Liver (tissue), 9 donors: ENCODE measurements around the gene CGNL1. TPM values are rescaled to one million over a fixed set of nuclear protein-coding genes. Genes with fewer than 3 reads are reported as not detected.

Source experiments
- DNase-seq: peaks from one replicate; pipeline ENCODE4 v3.0.0-alpha.2; 2017; ENCODE audit warnings: low spot score
- H3K27ac ChIP-seq, 2 donors: one replicate each; pipeline ENCODE4 v1.7.0; 2013; ENCODE audit warnings: inconsistent platforms in 2 of 2, low read length in 2 of 2, control low read depth in 1 of 2, low read depth in 1 of 2, mild to moderate bottlenecking in 1 of 2
- H3K27me3 ChIP-seq, 4 donors: one replicate each; pipeline versions ENCODE4 v1.6.1 to v1.7.0; 2013; ENCODE audit warnings: low read length in 3 of 4, inconsistent platforms in 1 of 4, mild to moderate bottlenecking in 1 of 4, moderate library complexity in 1 of 4; ENCODE audit not compliant: control insufficient read depth in 4 of 4, insufficient read depth in 4 of 4
- H3K36me3 ChIP-seq, 4 donors: one replicate each; pipeline versions ENCODE4 v1.6.1 to v1.7.0; 2013; ENCODE audit warnings: low read length in 3 of 4, mild to moderate bottlenecking in 3 of 4, low read depth in 1 of 4, moderate library complexity in 1 of 4; ENCODE audit not compliant: control insufficient read depth in 4 of 4, insufficient read depth in 3 of 4
- H3K4me1 ChIP-seq, 4 donors: one replicate each; pipeline versions ENCODE4 v1.6.1 to v1.7.0; 2013; ENCODE audit warnings: low read length in 3 of 4, mild to moderate bottlenecking in 3 of 4, moderate library complexity in 1 of 4; ENCODE audit not compliant: control insufficient read depth in 4 of 4, insufficient read depth in 4 of 4
- H3K4me3 ChIP-seq, 3 donors: one replicate each; pipeline versions ENCODE4 v1.6.1 to v1.7.0; 2013; ENCODE audit warnings: low read length in 3 of 3, control low read depth in 1 of 3, low read depth in 1 of 3, mild to moderate bottlenecking in 1 of 3
- H3K9ac ChIP-seq, 2 donors: one replicate each; pipeline ENCODE4 v1.7.0; 2013; ENCODE audit warnings: low read length in 2 of 2, mild to moderate bottlenecking in 2 of 2, moderate library complexity in 2 of 2, control low read depth in 1 of 2, low read depth in 1 of 2
- H3K9me3 ChIP-seq, 4 donors: one replicate each; pipeline versions ENCODE4 v1.6.1 to v1.7.0; 2013; ENCODE audit warnings: low read length in 3 of 4; ENCODE audit not compliant: control insufficient read depth in 4 of 4
- EGR1 ChIP-seq, 2 donors: IDR thresholded peaks; 2 replicates each; pipeline ENCODE4 v1.6.1; 2016 to 2018; ENCODE audit warnings: antibody characterized with exemption in 2 of 2, low read depth in 2 of 2
- FOXA1 ChIP-seq: IDR thresholded peaks from 2 replicates; pipeline ENCODE4 v1.6.1; 2016; ENCODE audit warnings: antibody characterized with exemption
- FOXA2 ChIP-seq: IDR thresholded peaks from 2 replicates; pipeline ENCODE4 v1.6.1; 2016; ENCODE audit warnings: antibody characterized with exemption
- GABPA ChIP-seq, 2 donors: IDR thresholded peaks in 1 of 2; conservative IDR thresholded peaks in 1 of 2; 2 replicates each; pipeline ENCODE4 v1.6.1; 2016; ENCODE audit warnings: antibody characterized with exemption in 2 of 2, mild to moderate bottlenecking in 1 of 2, moderate library complexity in 1 of 2
- HNF4A ChIP-seq, 2 donors: conservative IDR thresholded peaks; 2 replicates each; pipeline ENCODE4 v1.6.1; 2016; ENCODE audit warnings: antibody characterized with exemption in 2 of 2, mild to moderate bottlenecking in 2 of 2
- HNF4G ChIP-seq: IDR thresholded peaks from 2 replicates; pipeline ENCODE4 v1.6.1; 2016; ENCODE audit warnings: antibody characterized with exemption
- JUND ChIP-seq, 2 donors: IDR thresholded peaks; 2 replicates each; pipeline ENCODE4 v1.6.1; 2016; ENCODE audit warnings: antibody characterized with exemption in 2 of 2
- NR2F2 ChIP-seq: IDR thresholded peaks from 2 replicates; pipeline ENCODE4 v1.6.1; 2016; ENCODE audit warnings: antibody characterized with exemption
- RAD21 ChIP-seq, 2 donors: IDR thresholded peaks; 2 replicates each; pipeline ENCODE4 v1.6.1; 2016; ENCODE audit warnings: antibody characterized with exemption in 2 of 2, mild to moderate bottlenecking in 2 of 2
- RXRA ChIP-seq, 2 donors: IDR thresholded peaks; 2 replicates each; pipeline ENCODE4 v1.6.1; 2017 to 2018; ENCODE audit warnings: antibody characterized with exemption in 2 of 2, mild to moderate bottlenecking in 1 of 2
- SP1 ChIP-seq: IDR thresholded peaks from 2 replicates; pipeline ENCODE4 v1.6.1; 2018; ENCODE audit warnings: antibody characterized with exemption, mild to moderate bottlenecking
- TAF1 ChIP-seq: conservative IDR thresholded peaks from 2 replicates; pipeline ENCODE4 v1.6.1; 2016; ENCODE audit warnings: antibody characterized with exemption, mild to moderate bottlenecking
- YY1 ChIP-seq: IDR thresholded peaks from 2 replicates; pipeline ENCODE4 v1.6.1; 2016; ENCODE audit warnings: antibody characterized with exemption, mild to moderate bottlenecking
- WGBS: extraction: QIAGEN DNeasy Blood & Tissue Kit; methylation state at CpG from one replicate; pipeline ENCODE4 v1.1.7; 2013; 5-methylcytosine and 5-hydroxymethylcytosine counted together
- polyA plus RNA-seq, 2 donors: library from polyadenylated mRNA; stranded (reverse) in 1 of 2; unstranded in 1 of 2; fragments of 200-250 nt in 1 of 2; fragments of >200 nt in 1 of 2; fragmentation: Nextera tagmentation in 1 of 2; extraction: Ambion mirVana in 1 of 2; gene quantifications; one replicate each; pipeline versions ENCODE4 v1.2.1 to v1.2.3, GENCODE V29; 2013 to 2015
- total RNA-seq, 2 donors: library from RNA; depleted of rRNA; stranded (reverse); fragments of >200 nt; gene quantifications; one replicate each; pipeline ENCODE4 v1.2.3, GENCODE V29; 2014
- TF ChIP-seq, protein P1 (sequence below): fragments of 150-350 bp; IDR thresholded peaks from 2 replicates; pipeline ENCODE4 v1.5.1; 2017; ENCODE audit warnings: improper control_type of control experiment, low read depth, low read length; ENCODE audit not compliant: missing input control
- TF ChIP-seq, protein P2 (sequence below): IDR thresholded peaks from 2 replicates; pipeline ENCODE4 v1.6.1; 2016; ENCODE audit warnings: antibody characterized with exemption
- TF ChIP-seq, protein P3 (sequence below): IDR thresholded peaks from 2 replicates; pipeline ENCODE4 v1.6.1; 2016; ENCODE audit warnings: antibody characterized with exemption
- TF ChIP-seq, protein P4 (sequence below): IDR thresholded peaks from 2 replicates; pipeline ENCODE4 v1.6.1; 2016; ENCODE audit warnings: antibody characterized with exemption
- TF ChIP-seq, protein P5 (sequence below): IDR thresholded peaks from 2 replicates; pipeline ENCODE4 v1.6.1; 2016; ENCODE audit warnings: antibody characterized with exemption, mild to moderate bottlenecking
- donor health status: healthy.
- donor health status: healthy.
- donor health status: healthy.
- donor health status: healthy.
- donor health status: healthy.

Gene CGNL1
- total and polyA plus RNA-seq, 4 donors, result 12.0 to 31.9 (median 16.1) TPM

DNA sequence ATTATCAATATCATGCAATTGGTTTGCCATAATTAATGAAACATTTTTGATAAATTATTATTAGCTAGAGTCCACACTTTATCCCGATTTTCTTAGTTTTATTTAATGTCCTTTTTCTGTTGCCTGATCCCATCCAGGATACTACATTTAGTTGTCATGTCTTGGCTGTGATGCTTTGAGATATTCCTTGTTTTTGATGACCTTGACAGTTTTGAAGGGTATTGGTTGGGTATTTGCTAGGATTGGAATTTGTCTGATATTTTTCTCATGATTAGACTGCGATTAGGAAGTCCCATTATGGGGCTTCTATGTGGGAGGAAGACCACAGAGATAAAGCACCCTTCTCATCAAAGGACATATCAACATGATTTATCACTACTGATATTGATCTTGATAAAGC lies 43.0 kb downstream of the CGNL1 start:
- no peaks in the 10 kb centered on the region for H3K27me3 ChIP-seq
- H3K4me3 ChIP-seq, result no peak overlapping the region
- H3K9me3 ChIP-seq, result no peaks in the 10 kb centered on the region
- H3K9ac ChIP-seq, result no peak overlapping the region
- DNase-seq, result no peak
- peaks cover 0 to 3% (median 0%) of the 10 kb centered on the region in 4 donors for H3K36me3 ChIP-seq
- H3K27ac ChIP-seq, result peak overlapping the region; percentile 53 to 91
- H3K4me1 ChIP-seq, result peaks cover 9 to 54% (median 27%) of the 10 kb centered on the region in 4 donors
- WGBS, result 95% methylated on average over 2 of the region's 2 CpGs
- TF ChIP-seq, protein P1, sequence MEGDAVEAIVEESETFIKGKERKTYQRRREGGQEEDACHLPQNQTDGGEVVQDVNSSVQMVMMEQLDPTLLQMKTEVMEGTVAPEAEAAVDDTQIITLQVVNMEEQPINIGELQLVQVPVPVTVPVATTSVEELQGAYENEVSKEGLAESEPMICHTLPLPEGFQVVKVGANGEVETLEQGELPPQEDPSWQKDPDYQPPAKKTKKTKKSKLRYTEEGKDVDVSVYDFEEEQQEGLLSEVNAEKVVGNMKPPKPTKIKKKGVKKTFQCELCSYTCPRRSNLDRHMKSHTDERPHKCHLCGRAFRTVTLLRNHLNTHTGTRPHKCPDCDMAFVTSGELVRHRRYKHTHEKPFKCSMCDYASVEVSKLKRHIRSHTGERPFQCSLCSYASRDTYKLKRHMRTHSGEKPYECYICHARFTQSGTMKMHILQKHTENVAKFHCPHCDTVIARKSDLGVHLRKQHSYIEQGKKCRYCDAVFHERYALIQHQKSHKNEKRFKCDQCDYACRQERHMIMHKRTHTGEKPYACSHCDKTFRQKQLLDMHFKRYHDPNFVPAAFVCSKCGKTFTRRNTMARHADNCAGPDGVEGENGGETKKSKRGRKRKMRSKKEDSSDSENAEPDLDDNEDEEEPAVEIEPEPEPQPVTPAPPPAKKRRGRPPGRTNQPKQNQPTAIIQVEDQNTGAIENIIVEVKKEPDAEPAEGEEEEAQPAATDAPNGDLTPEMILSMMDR, result no peak
- TF ChIP-seq HNF4A (conservative IDR thresholded peaks at IDR 0.05) (no peak), EGR1 (IDR thresholded peaks at IDR 0.05; ENCODE audit: low read depth in 2 of 2) (no peak), FOXA1 (no peak), JUND (IDR thresholded peaks at IDR 0.05) (no peak), NR2F2 (no peak), FOXA2 (no peak), HNF4G (no peak), TAF1 (no peak), RAD21 (IDR thresholded peaks at IDR 0.05) (no peak), RXRA (IDR thresholded peaks at IDR 0.05) (no peak), GABPA (IDR thresholded peaks at IDR 0.05 in 1 of 2, conservative IDR thresholded peaks at IDR 0.05 in 1 of 2) (no peak), YY1 (no peak), SP1 (no peak)
- TF ChIP-seq, protein P2, sequence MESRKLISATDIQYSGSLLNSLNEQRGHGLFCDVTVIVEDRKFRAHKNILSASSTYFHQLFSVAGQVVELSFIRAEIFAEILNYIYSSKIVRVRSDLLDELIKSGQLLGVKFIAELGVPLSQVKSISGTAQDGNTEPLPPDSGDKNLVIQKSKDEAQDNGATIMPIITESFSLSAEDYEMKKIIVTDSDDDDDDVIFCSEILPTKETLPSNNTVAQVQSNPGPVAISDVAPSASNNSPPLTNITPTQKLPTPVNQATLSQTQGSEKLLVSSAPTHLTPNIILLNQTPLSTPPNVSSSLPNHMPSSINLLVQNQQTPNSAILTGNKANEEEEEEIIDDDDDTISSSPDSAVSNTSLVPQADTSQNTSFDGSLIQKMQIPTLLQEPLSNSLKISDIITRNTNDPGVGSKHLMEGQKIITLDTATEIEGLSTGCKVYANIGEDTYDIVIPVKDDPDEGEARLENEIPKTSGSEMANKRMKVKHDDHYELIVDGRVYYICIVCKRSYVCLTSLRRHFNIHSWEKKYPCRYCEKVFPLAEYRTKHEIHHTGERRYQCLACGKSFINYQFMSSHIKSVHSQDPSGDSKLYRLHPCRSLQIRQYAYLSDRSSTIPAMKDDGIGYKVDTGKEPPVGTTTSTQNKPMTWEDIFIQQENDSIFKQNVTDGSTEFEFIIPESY, result no peak
- TF ChIP-seq, protein P3, sequence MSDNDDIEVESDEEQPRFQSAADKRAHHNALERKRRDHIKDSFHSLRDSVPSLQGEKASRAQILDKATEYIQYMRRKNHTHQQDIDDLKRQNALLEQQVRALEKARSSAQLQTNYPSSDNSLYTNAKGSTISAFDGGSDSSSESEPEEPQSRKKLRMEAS, result no peak
- TF ChIP-seq, protein P4, sequence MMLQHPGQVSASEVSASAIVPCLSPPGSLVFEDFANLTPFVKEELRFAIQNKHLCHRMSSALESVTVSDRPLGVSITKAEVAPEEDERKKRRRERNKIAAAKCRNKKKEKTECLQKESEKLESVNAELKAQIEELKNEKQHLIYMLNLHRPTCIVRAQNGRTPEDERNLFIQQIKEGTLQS, result no peak
- TF ChIP-seq, protein P5, sequence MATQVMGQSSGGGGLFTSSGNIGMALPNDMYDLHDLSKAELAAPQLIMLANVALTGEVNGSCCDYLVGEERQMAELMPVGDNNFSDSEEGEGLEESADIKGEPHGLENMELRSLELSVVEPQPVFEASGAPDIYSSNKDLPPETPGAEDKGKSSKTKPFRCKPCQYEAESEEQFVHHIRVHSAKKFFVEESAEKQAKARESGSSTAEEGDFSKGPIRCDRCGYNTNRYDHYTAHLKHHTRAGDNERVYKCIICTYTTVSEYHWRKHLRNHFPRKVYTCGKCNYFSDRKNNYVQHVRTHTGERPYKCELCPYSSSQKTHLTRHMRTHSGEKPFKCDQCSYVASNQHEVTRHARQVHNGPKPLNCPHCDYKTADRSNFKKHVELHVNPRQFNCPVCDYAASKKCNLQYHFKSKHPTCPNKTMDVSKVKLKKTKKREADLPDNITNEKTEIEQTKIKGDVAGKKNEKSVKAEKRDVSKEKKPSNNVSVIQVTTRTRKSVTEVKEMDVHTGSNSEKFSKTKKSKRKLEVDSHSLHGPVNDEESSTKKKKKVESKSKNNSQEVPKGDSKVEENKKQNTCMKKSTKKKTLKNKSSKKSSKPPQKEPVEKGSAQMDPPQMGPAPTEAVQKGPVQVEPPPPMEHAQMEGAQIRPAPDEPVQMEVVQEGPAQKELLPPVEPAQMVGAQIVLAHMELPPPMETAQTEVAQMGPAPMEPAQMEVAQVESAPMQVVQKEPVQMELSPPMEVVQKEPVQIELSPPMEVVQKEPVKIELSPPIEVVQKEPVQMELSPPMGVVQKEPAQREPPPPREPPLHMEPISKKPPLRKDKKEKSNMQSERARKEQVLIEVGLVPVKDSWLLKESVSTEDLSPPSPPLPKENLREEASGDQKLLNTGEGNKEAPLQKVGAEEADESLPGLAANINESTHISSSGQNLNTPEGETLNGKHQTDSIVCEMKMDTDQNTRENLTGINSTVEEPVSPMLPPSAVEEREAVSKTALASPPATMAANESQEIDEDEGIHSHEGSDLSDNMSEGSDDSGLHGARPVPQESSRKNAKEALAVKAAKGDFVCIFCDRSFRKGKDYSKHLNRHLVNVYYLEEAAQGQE, result no peak
